GM12875 (cell line): Measurements from ENCODE around the gene INTS4.
"Not testable (repeated sequence)": the region's sequence is repeated elsewhere in the genome, so short reads cannot be mapped to it uniquely, and the experiment has no call there.

ENCODE experiments used
- H3K4me3 ChIP-seq: one replicate; pipeline ENCODE4 v1.5.1; 2011; ENCODE audit warnings: low read depth, low read length, control low read depth
- TF ChIP-seq, protein P1 (sequence below): IDR thresholded peaks from 2 replicates; pipeline ENCODE4 v1.5.1; 2011; ENCODE audit warnings: low read depth, mild to moderate bottlenecking, control low read depth, inconsistent platforms, low read length, moderate library complexity, borderline replicate concordance; ENCODE audit not compliant: insufficient read depth

The INTS4 gene

DNA sequence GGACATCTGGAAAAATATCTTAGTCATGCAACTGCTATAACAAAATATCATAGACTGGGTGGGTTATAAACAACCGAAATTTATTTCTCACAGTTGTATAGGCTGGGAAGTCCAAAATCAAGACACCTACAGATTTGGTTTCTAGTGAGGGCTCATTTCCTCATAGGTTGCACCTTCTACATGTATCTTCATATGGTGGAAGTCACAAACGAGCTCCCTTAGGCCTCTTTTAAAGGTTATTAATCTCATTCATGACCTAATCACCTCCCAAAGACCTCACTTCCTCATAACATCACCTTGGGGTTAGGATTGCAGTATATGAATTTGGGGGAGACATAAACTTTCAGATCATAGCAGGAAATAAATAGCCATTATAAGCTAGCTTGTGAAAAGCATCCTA lies 85.2 kb downstream of the INTS4 start:
- TF ChIP-seq, protein P1, sequence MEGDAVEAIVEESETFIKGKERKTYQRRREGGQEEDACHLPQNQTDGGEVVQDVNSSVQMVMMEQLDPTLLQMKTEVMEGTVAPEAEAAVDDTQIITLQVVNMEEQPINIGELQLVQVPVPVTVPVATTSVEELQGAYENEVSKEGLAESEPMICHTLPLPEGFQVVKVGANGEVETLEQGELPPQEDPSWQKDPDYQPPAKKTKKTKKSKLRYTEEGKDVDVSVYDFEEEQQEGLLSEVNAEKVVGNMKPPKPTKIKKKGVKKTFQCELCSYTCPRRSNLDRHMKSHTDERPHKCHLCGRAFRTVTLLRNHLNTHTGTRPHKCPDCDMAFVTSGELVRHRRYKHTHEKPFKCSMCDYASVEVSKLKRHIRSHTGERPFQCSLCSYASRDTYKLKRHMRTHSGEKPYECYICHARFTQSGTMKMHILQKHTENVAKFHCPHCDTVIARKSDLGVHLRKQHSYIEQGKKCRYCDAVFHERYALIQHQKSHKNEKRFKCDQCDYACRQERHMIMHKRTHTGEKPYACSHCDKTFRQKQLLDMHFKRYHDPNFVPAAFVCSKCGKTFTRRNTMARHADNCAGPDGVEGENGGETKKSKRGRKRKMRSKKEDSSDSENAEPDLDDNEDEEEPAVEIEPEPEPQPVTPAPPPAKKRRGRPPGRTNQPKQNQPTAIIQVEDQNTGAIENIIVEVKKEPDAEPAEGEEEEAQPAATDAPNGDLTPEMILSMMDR, result no peak
- H3K4me3 ChIP-seq, result no peak overlapping the region

DNA sequence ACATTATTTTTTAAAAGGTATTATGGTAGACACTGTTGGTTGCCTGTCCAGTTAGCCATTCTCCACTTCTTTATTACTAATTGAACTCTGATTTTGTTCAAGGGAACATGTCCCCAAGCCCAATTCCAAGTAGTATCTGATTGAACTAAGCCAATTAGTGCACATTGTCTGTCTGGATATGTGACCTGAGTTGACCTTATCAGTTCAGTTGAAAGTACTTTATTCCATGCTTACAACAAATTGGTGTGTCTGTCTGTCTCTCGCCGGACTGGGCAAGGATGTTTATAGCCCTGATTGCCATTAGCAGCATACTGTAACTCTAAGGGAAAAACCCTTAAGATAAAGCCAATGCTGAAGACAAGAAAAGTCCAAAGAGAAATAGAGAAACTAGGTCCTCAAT lies 85.6 kb downstream of the INTS4 start:
- no peak overlapping the region for H3K4me3 ChIP-seq
- TF ChIP-seq, protein P1, result no peak

DNA sequence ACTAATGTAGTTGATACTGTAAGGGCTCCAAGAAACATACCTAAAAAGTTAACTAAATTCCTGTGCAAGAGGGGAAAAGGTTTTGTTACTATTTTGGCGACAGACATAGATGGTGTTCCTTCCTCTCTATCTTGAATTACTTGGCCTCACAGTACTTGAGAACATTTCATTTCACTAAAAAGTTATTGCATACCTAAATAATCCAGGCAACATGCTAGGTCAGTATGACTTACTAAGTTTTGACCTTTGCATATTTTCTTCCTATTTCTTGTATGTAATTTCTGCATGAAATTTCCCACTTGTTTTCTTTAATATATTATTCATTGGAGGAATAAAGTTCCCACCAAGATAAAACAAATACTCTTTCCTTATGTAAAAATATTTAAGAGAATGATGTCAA lies 99.5 kb downstream of the INTS4 start:
- H3K4me3 ChIP-seq, result not testable (repeated sequence)

DNA sequence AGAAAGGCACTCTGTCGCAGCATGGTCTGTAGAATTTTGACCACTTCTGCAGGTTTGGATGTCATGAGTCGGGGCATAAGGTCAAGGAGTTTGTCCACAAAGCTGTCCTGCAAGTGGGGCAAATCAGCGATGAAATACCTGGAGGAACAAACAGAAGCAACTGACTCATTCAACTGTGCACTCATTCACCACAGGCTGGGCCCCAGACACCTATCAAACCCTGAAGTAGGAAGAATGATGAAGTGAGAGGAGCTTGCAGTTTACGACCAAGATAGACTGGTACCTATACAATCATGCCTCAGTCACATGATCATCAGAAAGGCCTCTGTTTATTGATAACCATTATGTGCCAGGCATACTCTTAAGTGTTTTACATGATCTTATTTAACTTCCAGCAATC lies 102.8 kb downstream of the INTS4 start:
- H3K4me3 ChIP-seq, result not testable (repeated sequence)

DNA sequence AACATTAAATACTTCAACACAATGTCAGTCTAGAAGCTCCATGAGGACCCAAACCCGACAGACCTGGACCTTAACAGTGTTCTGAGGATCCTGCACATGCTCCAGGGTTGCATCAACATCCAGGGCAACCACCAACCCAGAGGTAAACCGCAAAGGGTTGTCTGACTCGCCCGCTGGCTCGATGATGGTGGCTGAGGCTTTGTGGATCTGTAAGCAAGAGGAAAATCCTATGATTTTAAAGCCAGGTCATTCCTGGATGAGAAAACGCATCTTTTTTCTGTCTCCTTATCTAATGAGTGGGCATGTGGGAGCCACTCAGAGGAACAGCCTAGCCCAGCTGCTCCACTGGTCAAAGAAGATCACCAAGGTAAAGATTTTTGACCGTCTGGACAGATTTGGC lies 103.2 kb downstream of the INTS4 start:
- H3K4me3 ChIP-seq, result not testable (repeated sequence)

DNA sequence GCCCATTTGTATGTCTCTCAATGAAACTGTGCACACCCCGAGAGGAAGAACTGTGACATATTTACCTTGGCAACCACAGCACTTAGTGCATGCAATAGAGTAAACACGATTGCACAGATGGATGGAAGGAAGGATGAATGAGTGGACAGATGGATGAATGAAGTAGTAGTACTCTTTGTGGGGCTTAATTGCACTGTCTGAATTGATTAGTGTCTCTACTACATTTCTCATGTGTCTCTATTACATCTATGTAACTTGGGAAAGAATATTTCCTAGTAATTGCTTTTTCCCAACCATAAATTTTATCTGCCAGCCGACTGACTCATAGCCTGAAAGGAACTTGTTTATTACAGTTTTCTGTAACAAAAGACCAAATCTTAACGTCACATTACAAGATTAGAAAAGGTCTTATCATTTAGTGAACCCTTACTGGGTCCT lies 103.8 kb downstream of the INTS4 start:
- H3K4me3 ChIP-seq, result not testable (repeated sequence)

DNA sequence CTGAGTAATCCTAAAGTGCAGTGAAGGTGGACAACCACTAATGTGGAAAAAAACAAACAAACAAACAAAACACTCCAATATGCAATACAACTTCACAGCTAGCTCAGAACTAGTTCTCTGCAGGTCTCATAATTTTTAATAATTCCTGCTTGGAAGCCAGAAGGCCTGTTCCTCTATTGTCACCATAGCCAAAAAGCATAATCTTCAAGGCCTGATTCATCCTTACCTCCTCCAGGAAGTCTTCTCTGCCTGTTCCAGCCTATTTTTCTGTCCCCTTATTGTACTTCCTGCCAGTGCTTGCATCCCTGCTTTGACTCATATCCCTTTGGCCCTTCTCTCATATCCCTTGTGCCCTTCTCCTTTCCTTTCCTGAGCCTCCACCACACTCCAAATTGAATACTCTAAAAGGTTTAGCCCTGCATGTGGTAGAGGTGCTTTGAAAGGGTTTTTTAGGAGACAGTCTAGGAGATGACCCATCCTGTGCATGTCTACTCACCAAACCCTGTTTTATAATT lies 104.3 kb downstream of the INTS4 start:
- H3K4me3 ChIP-seq, result not testable (repeated sequence)

DNA sequence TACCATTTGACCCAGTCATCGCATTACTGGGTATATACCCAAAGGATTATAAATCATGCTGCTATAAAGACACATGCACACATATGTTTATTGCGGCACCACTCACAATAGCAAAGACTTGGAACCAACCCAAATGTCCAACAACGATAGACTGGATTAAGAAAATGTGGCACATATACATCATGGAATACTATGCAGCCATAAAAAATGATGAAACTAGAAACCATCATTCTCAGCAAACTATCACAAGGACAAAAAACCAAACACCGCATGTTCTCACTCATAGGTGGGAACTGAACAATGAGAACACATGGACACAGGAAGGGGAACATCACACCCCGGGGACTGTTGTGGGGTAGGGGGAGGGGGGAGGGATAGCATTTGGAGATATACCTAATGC lies 105.4 kb downstream of the INTS4 start:
- not testable (repeated sequence) for H3K4me3 ChIP-seq

DNA sequence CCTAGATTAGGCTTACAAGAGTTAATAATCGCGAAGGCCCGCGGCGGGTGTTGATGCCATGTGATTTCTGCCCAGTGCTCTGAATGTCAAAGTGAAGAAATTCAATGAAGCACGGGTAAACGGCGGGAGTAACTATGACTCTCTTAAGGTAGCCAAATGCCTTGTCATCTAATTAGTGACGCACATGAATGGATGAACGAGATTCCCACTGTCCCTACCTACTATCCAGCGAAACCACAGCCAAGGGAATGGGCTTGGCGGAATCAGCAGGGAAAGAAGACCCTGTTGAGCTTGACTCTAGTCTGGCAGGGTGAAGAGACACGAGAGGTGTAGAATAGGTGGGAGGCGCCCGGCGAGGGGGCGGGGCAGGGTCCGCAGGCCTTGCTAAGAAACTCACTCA lies 108.1 kb downstream of the INTS4 start:
- H3K4me3 ChIP-seq, result no peak overlapping the region
- TF ChIP-seq, protein P1, result no peak

DNA sequence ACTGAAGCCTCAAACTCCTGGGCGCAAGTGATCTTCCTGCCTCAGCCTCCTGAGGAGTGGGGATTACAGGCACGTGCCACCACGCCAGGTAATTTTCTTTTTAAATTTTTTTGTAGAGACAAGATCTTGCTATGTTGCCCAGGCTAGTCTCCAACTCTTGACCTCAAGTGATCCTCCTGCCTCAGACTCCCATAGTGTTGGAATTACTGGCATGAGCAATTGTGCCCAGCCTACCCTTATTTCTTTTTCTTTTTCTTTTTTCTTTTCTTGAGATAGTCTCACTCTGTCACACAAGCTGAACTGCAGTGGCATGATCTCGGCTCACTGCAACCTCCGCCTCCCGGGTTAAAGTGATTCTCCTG lies 109.7 kb downstream of the INTS4 start:
- no peak overlapping the region for H3K4me3 ChIP-seq
- TF ChIP-seq, protein P1, result no peak

DNA sequence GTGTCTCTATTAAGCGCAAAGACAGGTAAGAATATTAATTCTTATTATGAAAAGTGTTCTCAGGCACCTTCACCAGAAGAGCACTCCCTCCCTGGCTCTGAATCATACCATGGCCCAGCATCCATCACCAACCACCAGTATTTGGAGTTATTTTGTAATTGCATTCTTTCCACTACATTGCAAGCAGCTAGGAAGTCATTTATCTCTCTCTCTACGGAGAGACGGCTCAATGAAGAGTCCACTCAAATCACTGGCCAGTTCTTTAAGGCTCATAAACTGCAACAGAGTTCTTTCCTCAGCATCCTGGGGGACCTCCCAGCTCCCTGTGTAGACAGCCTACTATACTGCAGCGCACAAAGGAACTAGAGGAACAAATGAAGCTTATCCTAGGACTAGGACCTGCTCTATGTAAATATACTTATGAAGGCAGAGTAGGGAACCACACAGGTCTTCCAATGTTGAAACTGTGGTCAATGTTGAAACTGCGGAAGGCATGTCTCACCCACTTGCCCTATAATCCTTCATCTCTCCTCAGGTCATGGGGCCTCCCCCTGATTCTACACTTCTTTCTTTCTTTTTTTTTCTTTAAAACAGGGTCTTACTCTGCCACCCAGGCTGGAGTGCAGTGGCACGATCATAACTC lies 110.2 kb downstream of the INTS4 start:
- no peak overlapping the region for H3K4me3 ChIP-seq
- TF ChIP-seq, protein P1, result no peak
